HG03520 (cell line): Measurements from ENCODE around the gene ATIC.

Source experiments
- ATAC-seq: cut with Tn5 transposase; IDR thresholded peaks from one replicate; pipeline ENCODE4 v1.9.1; 2021; ENCODE audit warnings: mild to moderate bottlenecking, moderate library complexity; ENCODE audit not compliant: unreplicated experiment

ATIC gene

GRCh38 chr2:215374642-215375466 lies 63.0 kb downstream of the ATIC start:
- no peak for ATAC-seq

GRCh38 chr2:215375467-215375830 lies 63.6 kb downstream of the ATIC start:
- no peak for ATAC-seq

- ATAC-seq: no peak
Measured at GRCh38 chr2:215376103-215376780, 64.4 kb downstream of the ATIC start.

- ATAC-seq: no peak
Measured at GRCh38 chr2:215377283-215377682, 65.4 kb downstream of the ATIC start.

- ATAC-seq: no peak
Measured at GRCh38 chr2:215378045-215378444, 66.2 kb downstream of the ATIC start.

GRCh38 chr2:215379039-215379438 lies 67.2 kb downstream of the ATIC start:
- ATAC-seq: no peak

- ATAC-seq: no peak
Measured at GRCh38 chr2:215379948-215380347, 68.1 kb downstream of the ATIC start.

GRCh38 chr2:215380699-215381098 lies 68.8 kb downstream of the ATIC start:
- ATAC-seq: no peak

GRCh38 chr2:215382011-215382410 lies 70.2 kb downstream of the ATIC start:
- ATAC-seq: no peak

- ATAC-seq: no peak
Measured at GRCh38 chr2:215382480-215382879, 70.6 kb downstream of the ATIC start.

GRCh38 chr2:215383652-215384279 lies 71.9 kb downstream of the ATIC start:
- no peak for ATAC-seq

- ATAC-seq: no peak
Measured at GRCh38 chr2:215384710-215385109, 72.9 kb downstream of the ATIC start.

GRCh38 chr2:215386566-215386965 lies 74.7 kb downstream of the ATIC start:
- no peak for ATAC-seq

- ATAC-seq: no peak
Measured at GRCh38 chr2:215388002-215388728, 76.3 kb downstream of the ATIC start.

- ATAC-seq: no peak
Measured at GRCh38 chr2:215390550-215390913, 78.7 kb downstream of the ATIC start.

GRCh38 chr2:215391531-215391930 lies 79.7 kb downstream of the ATIC start:
- ATAC-seq: no peak

- no peak for ATAC-seq
Measured at GRCh38 chr2:215392164-215392563, 80.3 kb downstream of the ATIC start.

- no peak for ATAC-seq
Measured at GRCh38 chr2:215392687-215393270, 80.9 kb downstream of the ATIC start.

- no peak for ATAC-seq
Measured at GRCh38 chr2:215394102-215394805, 82.4 kb downstream of the ATIC start.

GRCh38 chr2:215395687-215396460 lies 84.0 kb downstream of the ATIC start:
- no peak for ATAC-seq
